ENCODE data around the gene CCL20. TPM values are rescaled to one million over a fixed set of nuclear protein-coding genes. Genes with fewer than 3 reads are reported as not detected.
A peak's percentile ranks its signal among the peaks of the same experiment; 100 is the strongest.

CCL20 gene
- total RNA-seq, 4 donors from 2014 or later, result 0.40 to 1.5 TPM; not detected in 2

DNA sequence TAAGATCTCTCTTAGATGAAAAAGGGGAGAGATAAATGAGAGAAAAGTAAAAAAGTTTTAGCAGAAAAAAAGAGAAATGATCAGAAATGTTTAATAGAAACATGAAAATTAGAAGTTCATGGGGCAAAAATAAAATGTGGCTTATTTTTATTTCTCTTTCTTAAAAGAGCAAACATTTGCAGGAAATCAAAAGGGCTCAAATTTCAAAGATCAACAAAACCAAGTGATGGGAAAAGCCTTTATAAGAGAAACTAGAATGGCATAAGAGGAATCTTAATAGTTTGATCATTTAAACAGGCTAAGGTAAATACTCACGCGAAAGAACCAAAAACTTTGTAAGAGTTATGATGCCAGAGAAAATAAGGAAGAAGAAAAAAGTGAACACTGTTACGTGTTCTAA lies 34.5 kb downstream of the CCL20 start:
- Histone ChIP-seq H3K27ac (no peak overlapping the region), H3K9me3 (no peaks in the 10 kb centered on the region), H3K4me3 (no peak overlapping the region), H3K36me3 (no peaks in the 10 kb centered on the region), H3K4me1 (no peaks in the 10 kb centered on the region), H3K27me3 (no peaks in the 10 kb centered on the region)
- intact Hi-C loops (cut with DNase I; ENCODE audit: low total_unique reads) (no loop called here), in situ Hi-C loops (cut with MboI; ENCODE audit: low sequenced_read_pairs in 4 of 4) (no loop called here)
- no peak for ATAC-seq
- DNase-seq, result no peak
- TF ChIP-seq, protein P1, sequence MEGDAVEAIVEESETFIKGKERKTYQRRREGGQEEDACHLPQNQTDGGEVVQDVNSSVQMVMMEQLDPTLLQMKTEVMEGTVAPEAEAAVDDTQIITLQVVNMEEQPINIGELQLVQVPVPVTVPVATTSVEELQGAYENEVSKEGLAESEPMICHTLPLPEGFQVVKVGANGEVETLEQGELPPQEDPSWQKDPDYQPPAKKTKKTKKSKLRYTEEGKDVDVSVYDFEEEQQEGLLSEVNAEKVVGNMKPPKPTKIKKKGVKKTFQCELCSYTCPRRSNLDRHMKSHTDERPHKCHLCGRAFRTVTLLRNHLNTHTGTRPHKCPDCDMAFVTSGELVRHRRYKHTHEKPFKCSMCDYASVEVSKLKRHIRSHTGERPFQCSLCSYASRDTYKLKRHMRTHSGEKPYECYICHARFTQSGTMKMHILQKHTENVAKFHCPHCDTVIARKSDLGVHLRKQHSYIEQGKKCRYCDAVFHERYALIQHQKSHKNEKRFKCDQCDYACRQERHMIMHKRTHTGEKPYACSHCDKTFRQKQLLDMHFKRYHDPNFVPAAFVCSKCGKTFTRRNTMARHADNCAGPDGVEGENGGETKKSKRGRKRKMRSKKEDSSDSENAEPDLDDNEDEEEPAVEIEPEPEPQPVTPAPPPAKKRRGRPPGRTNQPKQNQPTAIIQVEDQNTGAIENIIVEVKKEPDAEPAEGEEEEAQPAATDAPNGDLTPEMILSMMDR (IDR thresholded peaks at IDR 0.05 in 4 of 5, conservative IDR thresholded peaks at IDR 0.05 in 1 of 5), result no peak
- TF ChIP-seq POLR2A (IDR thresholded peaks at IDR 0.05), result no peak

DNA sequence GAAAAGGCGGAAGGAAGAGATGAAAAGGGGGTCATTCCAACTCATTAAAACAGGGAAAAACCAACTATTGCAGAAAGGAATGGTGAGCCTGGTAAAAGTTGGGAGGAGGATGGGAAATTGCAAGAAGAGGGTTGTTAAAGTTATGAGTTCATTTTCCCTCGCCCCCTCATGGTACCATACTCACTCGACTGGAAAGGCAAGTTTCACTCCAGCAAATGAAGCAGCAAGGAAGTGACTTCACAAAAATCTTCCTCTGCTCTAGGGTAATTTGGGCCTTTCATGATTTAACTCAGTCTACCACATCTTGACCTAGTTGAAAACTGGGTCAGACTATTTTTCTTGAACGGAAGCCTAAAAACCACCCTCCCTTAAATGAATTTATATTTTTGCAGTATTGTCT lies 34.9 kb downstream of the CCL20 start:
- DNase-seq (no peak), ATAC-seq (no peak)
- Histone ChIP-seq H3K27ac (no peak overlapping the region), H3K4me3 (no peak overlapping the region), H3K4me1 (no peaks in the 10 kb centered on the region), H3K27me3 (no peaks in the 10 kb centered on the region), H3K36me3 (no peaks in the 10 kb centered on the region), H3K9me3 (no peaks in the 10 kb centered on the region)
- intact Hi-C loops (cut with DNase I; ENCODE audit: low total_unique reads), result no loop called here
- in situ Hi-C loops (cut with MboI; ENCODE audit: low sequenced_read_pairs in 4 of 4), result no loop called here
- TF ChIP-seq POLR2A (IDR thresholded peaks at IDR 0.05), result no peak
- TF ChIP-seq, protein P1 (IDR thresholded peaks at IDR 0.05 in 4 of 5, conservative IDR thresholded peaks at IDR 0.05 in 1 of 5), result no peak

DNA sequence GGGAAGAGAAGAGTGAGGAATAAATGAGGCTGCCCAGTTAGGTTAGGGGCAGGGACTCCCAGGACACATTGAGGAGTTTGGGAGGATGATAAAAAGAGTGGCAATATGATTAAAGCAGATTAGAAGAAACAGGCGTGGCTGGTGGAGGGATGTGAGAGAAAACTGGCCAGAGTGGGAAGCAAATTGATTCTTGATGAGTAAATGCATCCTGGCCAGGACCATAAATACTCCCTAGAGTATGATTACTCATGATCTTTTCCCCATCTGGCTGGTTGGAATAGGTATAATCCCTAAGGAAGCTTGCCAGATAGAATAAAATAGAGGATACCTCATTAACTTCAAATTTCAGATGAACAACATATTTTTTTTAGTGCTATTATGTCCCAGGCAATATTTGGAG lies 36.3 kb downstream of the CCL20 start:
- ATAC-seq, result peak in 1 of 2 donors; percentile 12

GRCh38 chr2:227853204-227853629 lies 39.6 kb downstream of the CCL20 start:
- in situ Hi-C loops (cut with MboI; ENCODE audit: low sequenced_read_pairs in 4 of 4), result no loop called here
- intact Hi-C loops (cut with DNase I; ENCODE audit: low total_unique reads), result no loop called here
- H3K27me3 ChIP-seq, result no peaks in the 10 kb centered on the region
- DNase-seq (no peak), ATAC-seq (no peak)
- H3K4me3 ChIP-seq, result no peak overlapping the region
- H3K4me1 ChIP-seq, result no peaks in the 10 kb centered on the region
- TF ChIP-seq, protein P1 (IDR thresholded peaks at IDR 0.05 in 4 of 5, conservative IDR thresholded peaks at IDR 0.05 in 1 of 5), result no peak
- TF ChIP-seq POLR2A (IDR thresholded peaks at IDR 0.05), result no peak
- no peaks in the 10 kb centered on the region for H3K9me3 ChIP-seq
- no peak overlapping the region for H3K27ac ChIP-seq
- no peaks in the 10 kb centered on the region for H3K36me3 ChIP-seq

More for the DNA sequence above, 36.3 kb downstream of the CCL20 start:
- in situ Hi-C loops (cut with MboI; ENCODE audit: low sequenced_read_pairs in 4 of 4), result no loop called here
- Histone ChIP-seq H3K4me3 (no peak overlapping the region), H3K27me3 (no peaks in the 10 kb centered on the region), H3K9me3 (no peaks in the 10 kb centered on the region), H3K4me1 (no peaks in the 10 kb centered on the region), H3K27ac (no peak overlapping the region), H3K36me3 (no peaks in the 10 kb centered on the region)
- TF ChIP-seq POLR2A (IDR thresholded peaks at IDR 0.05), result no peak
- TF ChIP-seq, protein P1 (IDR thresholded peaks at IDR 0.05 in 4 of 5, conservative IDR thresholded peaks at IDR 0.05 in 1 of 5), result no peak
- DNase-seq, result no peak
- intact Hi-C loops (cut with DNase I; ENCODE audit: low total_unique reads), result no loop called here

DNA sequence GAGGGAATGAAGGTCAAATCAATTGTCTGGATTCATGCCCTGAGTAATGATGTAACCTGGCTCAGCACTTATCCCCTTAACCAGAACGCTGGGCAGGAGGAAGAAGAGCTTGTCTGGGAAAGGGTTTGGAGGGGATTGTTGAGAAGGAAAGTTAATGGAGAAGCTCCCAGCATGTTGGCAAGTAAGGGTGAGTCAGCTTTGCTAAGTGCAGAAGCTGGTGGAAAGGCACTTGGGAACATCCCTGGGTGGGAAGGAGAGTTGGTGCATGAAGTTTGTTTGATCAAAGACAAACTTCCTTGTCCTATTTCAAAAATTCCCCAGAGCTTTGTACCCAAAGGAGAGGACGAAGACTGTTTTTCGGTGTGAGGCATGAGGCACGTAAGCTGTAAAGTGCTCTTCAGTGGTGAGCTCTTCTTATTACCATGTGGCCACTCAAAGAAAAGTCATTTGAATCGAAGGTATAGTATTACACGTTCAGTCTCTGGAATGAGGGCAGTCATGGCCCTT lies 40.2 kb downstream of the CCL20 start:
- Histone ChIP-seq H3K27ac (no peak overlapping the region), H3K36me3 (no peaks in the 10 kb centered on the region), H3K9me3 (no peaks in the 10 kb centered on the region), H3K4me1 (no peaks in the 10 kb centered on the region), H3K4me3 (no peak overlapping the region), H3K27me3 (no peaks in the 10 kb centered on the region)
- intact Hi-C loops (cut with DNase I; ENCODE audit: low total_unique reads), result no loop called here
- TF ChIP-seq, protein P1 (IDR thresholded peaks at IDR 0.05 in 4 of 5, conservative IDR thresholded peaks at IDR 0.05 in 1 of 5), result no peak
- no peak for TF ChIP-seq POLR2A (IDR thresholded peaks at IDR 0.05)
- DNase-seq (no peak), ATAC-seq (no peak)
- in situ Hi-C loops (cut with MboI; ENCODE audit: low sequenced_read_pairs in 4 of 4), result no loop called here
